Coronary artery (tissue), 2 donors: Measurements from ENCODE around the gene KLHL41.
"Not testable (repeated sequence)": the region's sequence is repeated elsewhere in the genome, so short reads cannot be mapped to it uniquely, and the experiment has no call there.

Experiments
- DNase-seq: peaks from one replicate; pipeline ENCODE4 v3.0.0-alpha.2; 2017; ENCODE audit warnings: low spot score
- H3K27ac ChIP-seq, 2 donors: fragments of 200-600 bp; sonication (generic); one replicate each; pipeline ENCODE4 v1.5.1; 2016 to 2019
- H3K4me3 ChIP-seq: fragments of 200-600 bp; sonication (generic); 2 replicates; pipeline ENCODE4 v1.5.1; 2016; ENCODE audit warnings: mild to moderate bottlenecking, moderate library complexity
- TF ChIP-seq, protein P1 (sequence below): fragments of 200-600 bp; sonication (generic); IDR thresholded peaks from one replicate; pipeline ENCODE4 v1.5.1; 2019; ENCODE audit warnings: antibody characterized with exemption

Gene KLHL41

GRCh38 chr2:169571571-169571970 is 62.1 kb downstream of the KLHL41 start:
- TF ChIP-seq, protein P1, sequence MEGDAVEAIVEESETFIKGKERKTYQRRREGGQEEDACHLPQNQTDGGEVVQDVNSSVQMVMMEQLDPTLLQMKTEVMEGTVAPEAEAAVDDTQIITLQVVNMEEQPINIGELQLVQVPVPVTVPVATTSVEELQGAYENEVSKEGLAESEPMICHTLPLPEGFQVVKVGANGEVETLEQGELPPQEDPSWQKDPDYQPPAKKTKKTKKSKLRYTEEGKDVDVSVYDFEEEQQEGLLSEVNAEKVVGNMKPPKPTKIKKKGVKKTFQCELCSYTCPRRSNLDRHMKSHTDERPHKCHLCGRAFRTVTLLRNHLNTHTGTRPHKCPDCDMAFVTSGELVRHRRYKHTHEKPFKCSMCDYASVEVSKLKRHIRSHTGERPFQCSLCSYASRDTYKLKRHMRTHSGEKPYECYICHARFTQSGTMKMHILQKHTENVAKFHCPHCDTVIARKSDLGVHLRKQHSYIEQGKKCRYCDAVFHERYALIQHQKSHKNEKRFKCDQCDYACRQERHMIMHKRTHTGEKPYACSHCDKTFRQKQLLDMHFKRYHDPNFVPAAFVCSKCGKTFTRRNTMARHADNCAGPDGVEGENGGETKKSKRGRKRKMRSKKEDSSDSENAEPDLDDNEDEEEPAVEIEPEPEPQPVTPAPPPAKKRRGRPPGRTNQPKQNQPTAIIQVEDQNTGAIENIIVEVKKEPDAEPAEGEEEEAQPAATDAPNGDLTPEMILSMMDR: no peak
- H3K4me3 ChIP-seq: no peak overlapping the region

GRCh38 chr2:169572189-169572588 is 62.7 kb downstream of the KLHL41 start:
- TF ChIP-seq, protein P1: no peak
- H3K4me3 ChIP-seq: no peak overlapping the region
- no peak for DNase-seq
- H3K27ac ChIP-seq: no peak overlapping the region

More at GRCh38 chr2:169571571-169571970, 62.1 kb downstream of the KLHL41 start:
- no peak overlapping the region for H3K27ac ChIP-seq
- DNase-seq: no peak

- TF ChIP-seq, protein P1: no peak
- no peak for DNase-seq
- H3K27ac ChIP-seq: no peak overlapping the region
These were observed 63.3 kb downstream of the KLHL41 start for GRCh38 chr2:169572821-169573159.

GRCh38 chr2:169573160-169573973 is 63.9 kb downstream of the KLHL41 start, which contains the start of gene FASTKD1:
FASTKD1 (minus strand) TSS chr2:169573865; CDS start chr2:169572029, 1,836 bp downstream.
- H3K27ac ChIP-seq: peak within 1 kb of the TSS in 1 of 2 donors; percentile 73
- TF ChIP-seq, protein P1: no peak
- H3K4me3 ChIP-seq: peak within 1 kb of the TSS; percentile 77
- DNase-seq: peak; percentile 90

More at GRCh38 chr2:169572821-169573159, 63.3 kb downstream of the KLHL41 start:
- H3K4me3 ChIP-seq: peak overlapping the region; percentile 77

DNA sequence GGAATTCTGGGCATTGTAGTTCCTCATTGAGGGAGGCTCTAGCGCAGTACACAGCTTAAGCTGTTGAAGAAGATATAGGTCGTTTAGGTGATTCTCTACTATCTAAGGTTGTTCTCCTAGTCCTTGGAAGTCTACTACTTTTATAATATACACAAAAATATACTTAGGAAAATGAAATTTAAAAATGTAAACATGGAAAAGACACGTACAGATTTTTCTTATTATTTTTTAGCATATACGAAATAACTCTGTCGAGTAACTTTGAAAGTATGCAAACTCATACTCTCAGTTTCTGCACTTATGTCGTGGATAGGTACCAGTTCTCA is 64.4 kb downstream of the KLHL41 start:
- H3K27ac ChIP-seq: peak overlapping the region in 1 of 2 donors; percentile 73
- peak overlapping the region; percentile 77 for H3K4me3 ChIP-seq
- TF ChIP-seq, protein P1: no peak
- no peak for DNase-seq

DNA sequence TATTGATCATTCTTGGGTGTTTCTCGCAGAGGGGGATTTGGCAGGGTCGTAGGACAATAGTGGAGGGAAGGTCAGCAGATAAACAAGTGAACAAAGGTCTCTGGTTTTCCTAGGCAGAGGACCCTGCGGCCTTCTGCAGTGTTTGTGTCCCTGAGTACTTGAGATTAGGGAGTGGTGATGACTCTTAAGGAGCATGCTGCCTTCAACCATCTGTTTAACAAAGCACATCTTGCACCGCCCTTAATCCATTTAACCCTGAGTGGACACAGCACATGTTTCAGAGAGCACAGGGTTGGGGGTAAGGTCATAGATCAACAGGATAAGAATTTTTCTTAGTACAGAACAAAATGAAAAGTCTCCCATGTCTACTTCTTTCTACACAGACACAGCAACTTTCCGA is 65.0 kb downstream of the KLHL41 start:
- H3K27ac ChIP-seq, H3K4me3 ChIP-seq, DNase-seq: not testable (repeated sequence)

DNA sequence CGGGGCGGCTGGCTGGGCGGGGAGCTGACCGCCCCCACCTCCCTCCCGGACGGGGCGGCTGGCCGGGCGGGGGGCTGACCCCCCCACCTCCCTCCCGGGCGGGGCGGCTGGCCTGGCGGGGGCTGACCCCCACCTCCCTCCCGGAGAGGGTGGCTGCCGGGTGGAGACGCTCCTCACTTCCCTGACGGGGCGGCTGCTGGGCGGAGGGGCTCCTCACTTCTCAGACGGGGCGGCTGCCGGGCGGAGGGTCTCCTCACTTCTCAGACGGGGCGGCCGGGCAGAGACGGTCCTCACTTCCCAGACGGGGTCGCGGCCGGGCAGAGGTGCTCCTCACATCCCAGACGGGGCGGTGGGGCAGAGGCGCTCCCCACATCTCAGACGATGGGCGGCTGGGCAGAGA is 65.8 kb downstream of the KLHL41 start:
- not testable (repeated sequence) for H3K4me3 ChIP-seq, DNase-seq, H3K27ac ChIP-seq
